ENCODE data around the gene ETV6.

DNA sequence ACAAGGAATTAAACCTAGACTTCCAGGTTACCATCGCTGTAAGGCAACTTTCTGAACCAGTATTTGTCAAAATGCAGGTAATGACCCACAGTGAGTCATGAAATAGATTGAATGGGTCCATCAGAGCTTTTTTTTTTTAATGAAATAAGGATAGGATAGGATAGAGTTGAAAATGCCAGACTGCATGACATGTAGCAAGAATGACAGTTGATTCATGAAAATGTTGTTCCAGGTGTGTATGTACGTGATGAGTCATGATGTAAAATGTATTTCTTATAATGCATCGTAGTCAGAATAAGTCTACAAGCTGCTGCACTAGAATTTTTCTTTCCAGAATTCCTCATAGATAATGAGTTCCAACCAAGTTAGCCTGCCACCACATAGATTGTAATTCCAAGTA, 236.9 kb downstream of the ETV6 start:
- TF ChIP-seq EZH2 (IDR thresholded peaks at IDR 0.05) (no peak), TCF7L2 (IDR thresholded peaks at IDR 0.05; ENCODE audit: borderline replicate concordance, extremely low read depth, insufficient read depth, insufficient read length) (no peak), POLR2A (IDR thresholded peaks at IDR 0.05; ENCODE audit: borderline replicate concordance, extremely low read depth, insufficient read depth, insufficient read length) (no peak)
- TF ChIP-seq, protein P1, sequence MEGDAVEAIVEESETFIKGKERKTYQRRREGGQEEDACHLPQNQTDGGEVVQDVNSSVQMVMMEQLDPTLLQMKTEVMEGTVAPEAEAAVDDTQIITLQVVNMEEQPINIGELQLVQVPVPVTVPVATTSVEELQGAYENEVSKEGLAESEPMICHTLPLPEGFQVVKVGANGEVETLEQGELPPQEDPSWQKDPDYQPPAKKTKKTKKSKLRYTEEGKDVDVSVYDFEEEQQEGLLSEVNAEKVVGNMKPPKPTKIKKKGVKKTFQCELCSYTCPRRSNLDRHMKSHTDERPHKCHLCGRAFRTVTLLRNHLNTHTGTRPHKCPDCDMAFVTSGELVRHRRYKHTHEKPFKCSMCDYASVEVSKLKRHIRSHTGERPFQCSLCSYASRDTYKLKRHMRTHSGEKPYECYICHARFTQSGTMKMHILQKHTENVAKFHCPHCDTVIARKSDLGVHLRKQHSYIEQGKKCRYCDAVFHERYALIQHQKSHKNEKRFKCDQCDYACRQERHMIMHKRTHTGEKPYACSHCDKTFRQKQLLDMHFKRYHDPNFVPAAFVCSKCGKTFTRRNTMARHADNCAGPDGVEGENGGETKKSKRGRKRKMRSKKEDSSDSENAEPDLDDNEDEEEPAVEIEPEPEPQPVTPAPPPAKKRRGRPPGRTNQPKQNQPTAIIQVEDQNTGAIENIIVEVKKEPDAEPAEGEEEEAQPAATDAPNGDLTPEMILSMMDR (IDR thresholded peaks at IDR 0.05 in 2 of 3, conservative IDR thresholded peaks at IDR 0.05 in 1 of 3; ENCODE audit: borderline replicate concordance in 1 of 3, insufficient read depth in 1 of 3, low read depth in 2 of 3, low read length in 2 of 3): no peak
